Measurements from ENCODE around the gene RASA3.

DNA sequence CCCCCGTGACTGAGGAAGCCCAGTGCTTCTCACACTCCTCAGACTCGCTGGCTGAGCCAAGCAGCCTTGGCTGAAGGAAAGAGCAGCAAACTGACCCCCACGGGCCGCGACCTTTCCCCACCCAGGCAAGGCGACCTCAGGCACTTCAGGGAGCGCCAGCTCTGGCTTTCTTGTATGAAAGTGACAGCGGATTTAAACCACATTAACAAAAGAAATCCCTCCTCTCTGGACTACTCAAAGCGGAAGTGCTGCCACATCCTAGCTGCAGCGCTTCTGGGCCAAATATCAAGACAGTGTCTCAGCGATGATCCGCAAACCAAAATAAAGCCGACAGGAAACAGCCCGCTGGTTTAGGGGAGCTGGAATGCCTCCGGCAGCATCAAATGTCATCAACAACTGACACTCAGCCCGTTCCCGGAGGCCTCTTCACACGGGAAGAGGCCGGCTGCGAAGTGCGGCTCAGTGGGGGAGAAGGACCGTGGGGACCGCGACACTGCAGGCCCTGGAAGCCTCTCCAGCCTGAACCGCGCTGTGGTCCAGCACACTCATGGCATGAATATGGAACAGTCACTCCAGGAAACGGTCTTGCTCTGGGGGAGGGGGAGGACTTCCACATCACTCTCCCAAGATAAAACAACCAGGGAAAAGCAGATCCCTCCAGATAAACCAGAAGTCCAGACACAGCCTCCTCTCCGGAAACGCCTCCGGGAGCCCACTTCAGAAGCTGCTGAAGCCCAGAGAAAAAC lies 1.4 kb downstream of the RASA3 start:
- TF ChIP-seq, protein P1, sequence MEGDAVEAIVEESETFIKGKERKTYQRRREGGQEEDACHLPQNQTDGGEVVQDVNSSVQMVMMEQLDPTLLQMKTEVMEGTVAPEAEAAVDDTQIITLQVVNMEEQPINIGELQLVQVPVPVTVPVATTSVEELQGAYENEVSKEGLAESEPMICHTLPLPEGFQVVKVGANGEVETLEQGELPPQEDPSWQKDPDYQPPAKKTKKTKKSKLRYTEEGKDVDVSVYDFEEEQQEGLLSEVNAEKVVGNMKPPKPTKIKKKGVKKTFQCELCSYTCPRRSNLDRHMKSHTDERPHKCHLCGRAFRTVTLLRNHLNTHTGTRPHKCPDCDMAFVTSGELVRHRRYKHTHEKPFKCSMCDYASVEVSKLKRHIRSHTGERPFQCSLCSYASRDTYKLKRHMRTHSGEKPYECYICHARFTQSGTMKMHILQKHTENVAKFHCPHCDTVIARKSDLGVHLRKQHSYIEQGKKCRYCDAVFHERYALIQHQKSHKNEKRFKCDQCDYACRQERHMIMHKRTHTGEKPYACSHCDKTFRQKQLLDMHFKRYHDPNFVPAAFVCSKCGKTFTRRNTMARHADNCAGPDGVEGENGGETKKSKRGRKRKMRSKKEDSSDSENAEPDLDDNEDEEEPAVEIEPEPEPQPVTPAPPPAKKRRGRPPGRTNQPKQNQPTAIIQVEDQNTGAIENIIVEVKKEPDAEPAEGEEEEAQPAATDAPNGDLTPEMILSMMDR (conservative IDR thresholded peaks at IDR 0.05; ENCODE audit: low read depth, low read length): no peak
- no peak for TF ChIP-seq EZH2 (IDR thresholded peaks at IDR 0.05; ENCODE audit: low read length, unreplicated experiment)
- TF ChIP-seq EZH2phosphoT487 (IDR thresholded peaks at IDR 0.05; ENCODE audit: borderline replicate concordance, low read length): no peak
